Activated B cell treated with CpG ODN at 0.5 μM for 24 hours (primary cell): Measurements from ENCODE around the gene SELE. TPM values are rescaled to one million over a fixed set of nuclear protein-coding genes. Genes with fewer than 3 reads are reported as not detected.
A peak's percentile ranks its signal among the peaks of the same experiment; 100 is the strongest.

Experiments
- ATAC-seq: fragments of 200-7000 bp; cut with Tn5 transposase; one replicate; pipeline ENCODE4 v1.10.0; 2021; ENCODE audit warnings: low read depth, mild to moderate bottlenecking, moderate library complexity
- CTCF ChIA-PET: fragments of 350-600 bp; sonication (Branson Sonifier 250); formaldehyde crosslinking; loops from one replicate; lab custom pipeline; 2021; ENCODE audit warnings: antibody characterized with exemption; lab: Charles Lee
- POLR2A ChIA-PET: fragments of 350-600 bp; sonication (Branson Sonifier 250); formaldehyde crosslinking; loops from one replicate; lab custom pipeline; 2021; ENCODE audit warnings: antibody characterized with exemption; lab: Charles Lee
- DNase-seq: peaks from one replicate; pipeline ENCODE4 v3.0.0; 2022
- H3K27ac Mint-ChIP-seq: one replicate; pipeline ENCODE4 v1.8.0; 2020; ENCODE audit warnings: mixed read lengths
- H3K27me3 Mint-ChIP-seq: one replicate; pipeline ENCODE4 v1.8.0; 2021; ENCODE audit warnings: mixed read lengths
- H3K36me3 Mint-ChIP-seq: one replicate; pipeline ENCODE4 v1.8.0; 2021; ENCODE audit warnings: low read depth, mixed read lengths
- H3K4me1 Mint-ChIP-seq: one replicate; pipeline ENCODE4 v1.8.0; 2021; ENCODE audit warnings: mixed read lengths
- H3K4me3 Mint-ChIP-seq: one replicate; pipeline ENCODE4 v1.8.0; 2020; ENCODE audit warnings: mild to moderate bottlenecking, mixed read lengths
- H3K9me3 Mint-ChIP-seq: one replicate; pipeline ENCODE4 v1.8.0; 2020; ENCODE audit warnings: mixed read lengths
- CTCF ChIP-seq: fragments of 200-600 bp; IDR thresholded peaks from one replicate; pipeline ENCODE4 v1.8.0; 2022; ENCODE audit warnings: antibody characterized with exemption, mild to moderate bottlenecking
- intact Hi-C: fragments of 100-400 bp; cut with micrococcal nuclease; formaldehyde crosslinking; loops from one replicate; pipeline ENCODE4 v1.15.1; 2024
- total RNA-seq: library from RNA; stranded (reverse); gene quantifications from 2 replicates; pipeline ENCODE4 v1.2.3, GENCODE V29; 2022

The SELE gene
- total RNA-seq, 1 donor from 2014 or later, result not detected

- TF ChIP-seq CTCF, result no peak
- H3K9me3 Mint-ChIP-seq, result no peaks in the 10 kb centered on the region
- no peaks in the 10 kb centered on the region for H3K36me3 Mint-ChIP-seq
- ChIA-PET POLR2A (interaction anchor here (0.7 to 6.3 kb wide), 15 partner anchors 10 to 313 kb away, joined by 3 to 119 read pairs (median 7); partner anchors contain the start of gene BLZF1), CTCF (interaction anchor here (0.7 to 5.4 kb wide), 7 partner anchors 10 to 79 kb away, joined by 3 to 45 read pairs (median 10); no protein-coding TSS in a partner anchor)
- peak; percentile 22 for ATAC-seq
- H3K4me1 Mint-ChIP-seq, result peaks cover 59% of the 10 kb centered on the region
- peak overlapping the region; percentile 91 for H3K27ac Mint-ChIP-seq
- intact Hi-C loops, result loop anchor here (1.0 kb wide), 1 partner anchor 12 kb away; no protein-coding TSS in a partner anchor
- H3K27me3 Mint-ChIP-seq, result no peaks in the 10 kb centered on the region
- DNase-seq, result no peak
- peak overlapping the region; percentile 57 for H3K4me3 Mint-ChIP-seq
Measured at GRCh38 chr1:169681140-169681539, 52.7 kb downstream of the SELE start.

- ChIA-PET POLR2A (interaction anchor here (1.0 to 6.3 kb wide), 11 partner anchors 10 to 313 kb away, joined by 3 to 119 read pairs (median 11); partner anchors contain the start of gene BLZF1), CTCF (interaction anchor here (1.9 to 5.4 kb wide), 4 partner anchors 11 to 79 kb away, joined by 7 to 45 read pairs (median 18); no protein-coding TSS in a partner anchor)
- TF ChIP-seq CTCF, result no peak
- ATAC-seq (peak; percentile 84), DNase-seq (no peak)
- H3K9me3 Mint-ChIP-seq, result no peaks in the 10 kb centered on the region
- H3K4me3 Mint-ChIP-seq, result peak overlapping the region; percentile 57
- peaks cover 65% of the 10 kb centered on the region for H3K4me1 Mint-ChIP-seq
- intact Hi-C loops, result loop anchor here (1.0 kb wide), 1 partner anchor 13 kb away; no protein-coding TSS in a partner anchor
- peak overlapping the region; percentile 91 for H3K27ac Mint-ChIP-seq
- H3K36me3 Mint-ChIP-seq, result no peaks in the 10 kb centered on the region
- no peaks in the 10 kb centered on the region for H3K27me3 Mint-ChIP-seq
Measured at GRCh38 chr1:169680377-169681019, 53.4 kb downstream of the SELE start.

DNA sequence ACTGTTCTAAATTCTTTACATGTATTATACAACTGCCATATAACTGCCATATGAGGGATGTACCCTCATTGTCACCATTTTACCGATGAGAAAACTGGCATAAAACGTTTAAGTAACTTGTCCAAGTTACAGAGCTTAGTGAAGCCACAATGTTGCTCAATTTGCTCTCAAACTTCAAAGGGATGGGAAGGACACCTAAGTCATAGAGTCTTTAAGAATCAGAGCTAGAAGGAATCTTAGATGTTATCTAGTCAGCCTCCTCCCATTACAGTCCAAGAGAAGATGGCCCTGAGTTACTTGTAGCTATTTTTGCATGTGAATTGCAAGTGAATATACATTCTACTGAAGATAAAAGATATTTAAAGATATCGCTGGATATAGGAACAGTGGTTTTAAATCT is 54.2 kb downstream of the SELE start:
- Mint-ChIP-seq H3K4me3 (no peak overlapping the region), H3K4me1 (peaks cover 68% of the 10 kb centered on the region), H3K9me3 (no peaks in the 10 kb centered on the region), H3K27ac (peak overlapping the region; percentile 91), H3K27me3 (no peaks in the 10 kb centered on the region), H3K36me3 (no peaks in the 10 kb centered on the region)
- intact Hi-C loops, result loop anchor here (1.0 kb wide), 1 partner anchor 12 kb away; no protein-coding TSS in a partner anchor
- ChIA-PET POLR2A (interaction anchor here (0.5 to 6.3 kb wide), 7 partner anchors 9 to 156 kb away, joined by 3 to 119 read pairs (median 11); no protein-coding TSS in a partner anchor), CTCF (interaction anchor here (1.4 to 5.4 kb wide), 4 partner anchors 16 to 83 kb away, joined by 3 to 45 read pairs (median 14); no protein-coding TSS in a partner anchor)
- DNase-seq (no peak), ATAC-seq (no peak)
- TF ChIP-seq CTCF, result no peak

DNA sequence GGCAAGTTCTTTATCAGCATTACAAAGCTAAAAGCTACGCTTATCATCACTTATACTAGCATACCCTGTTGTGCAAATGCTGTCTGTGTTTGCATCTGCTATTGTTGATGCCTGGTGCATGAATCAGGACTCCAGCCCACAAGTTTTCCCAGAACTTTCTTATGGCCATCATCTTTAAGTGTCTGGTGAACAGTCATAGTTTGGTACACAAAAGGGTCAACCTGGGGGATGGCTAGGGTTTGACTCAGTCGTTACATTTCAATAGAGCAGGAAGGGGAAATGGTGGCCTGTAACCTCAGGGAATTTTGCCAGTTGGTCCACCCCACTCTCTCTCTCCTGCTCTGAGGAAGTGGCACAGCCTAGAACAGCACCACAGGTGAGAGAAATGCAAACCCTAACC is 57.9 kb downstream of the SELE start:
- H3K36me3 Mint-ChIP-seq, result peaks cover 2% of the 10 kb centered on the region
- H3K27ac Mint-ChIP-seq, result peak overlapping the region; percentile 78
- peaks cover 7% of the 10 kb centered on the region for H3K9me3 Mint-ChIP-seq
- ChIA-PET CTCF (interaction anchor here (1.6 to 3.3 kb wide), 2 partner anchors 26 to 74 kb away, joined by 3 to 16 read pairs; no protein-coding TSS in a partner anchor), POLR2A (interaction anchor here (1.2 kb wide), 1 partner anchor 18 kb away, joined by 3 read pairs; no protein-coding TSS in a partner anchor)
- peaks cover 68% of the 10 kb centered on the region for H3K4me1 Mint-ChIP-seq
- DNase-seq, result no peak
- no peak overlapping the region for H3K4me3 Mint-ChIP-seq
- TF ChIP-seq CTCF, result no peak
- intact Hi-C loops, result no loop called here
- H3K27me3 Mint-ChIP-seq, result no peaks in the 10 kb centered on the region
- no peak for ATAC-seq

Other genes with a start within 250 kb of the SELE start
- 3.0 and 3.6 TPM in 2 replicates for gene SLC19A2, start 248.1 kb downstream of the SELE start, total RNA-seq
- gene F5, start 147.6 kb downstream of the SELE start, total RNA-seq, result 0.66 and 0.67 TPM in 2 replicates
- gene SELP, start 104.0 kb downstream of the SELE start, total RNA-seq, result 0.27 and 0.60 TPM in 2 replicates
- gene SELL, start 22.5 kb downstream of the SELE start, total RNA-seq, result 151 and 156 TPM in 2 replicates
- gene METTL18, start 60.8 kb upstream of the SELE start, total RNA-seq, result 12.0 and 14.5 TPM in 2 replicates
- gene SCYL3, start 159.8 kb upstream of the SELE start, total RNA-seq, result 14.5 and 16.2 TPM in 2 replicates